AG04450 (cell line): ENCODE results near the gene KRT6B. TPM values are rescaled to one million over a fixed set of nuclear protein-coding genes. Genes with fewer than 3 reads are reported as not detected.

Experiments
- CTCF ChIA-PET: fragments of 300-600, 350-600 bp; formaldehyde crosslinking; extraction: SDS; loops from one replicate; lab custom pipeline; 2022; ENCODE audit warnings: antibody characterized with exemption, inconsistent platforms; lab: Charles Lee
- POLR2A ChIA-PET: fragments of 350-600 bp; formaldehyde crosslinking; extraction: SDS; loops from one replicate; lab custom pipeline; 2021; ENCODE audit warnings: antibody characterized with exemption, inconsistent platforms; lab: Yijun Ruan, JAX
- DNase-seq: peaks from one replicate; pipeline ENCODE4 v3.0.0-alpha.2; 2011; ENCODE audit warnings: low read depth, low spot score
- H3K27ac ChIP-seq: one replicate; pipeline ENCODE4 v1.5.1; 2012; ENCODE audit warnings: low read depth, low read length, control low read depth
- H3K27me3 ChIP-seq: one replicate; pipeline ENCODE4 v1.6.0; 2012; ENCODE audit warnings: low read length; ENCODE audit not compliant: control insufficient read depth, insufficient read depth
- H3K4me3 ChIP-seq: 2 replicates; pipeline ENCODE4 v1.5.1; 2011; ENCODE audit warnings: mild to moderate bottlenecking, low read depth, low read length, control low read depth
- H3K9me3 ChIP-seq: 2 replicates; pipeline ENCODE4 v1.5.1; 2012; ENCODE audit warnings: low read length; ENCODE audit not compliant: control insufficient read depth, insufficient read depth
- polyA plus RNA-seq: library from polyadenylated mRNA; depleted of rRNA; stranded (reverse); fragments of >200 nt; gene quantifications from 2 replicates; pipeline ENCODE4 v1.2.3, GENCODE V29; 2011
- TF ChIP-seq, protein P1 (sequence below): IDR thresholded peaks from 2 replicates; pipeline ENCODE4 v1.5.1; 2011; ENCODE audit warnings: low read depth, low read length, control low read depth, inconsistent platforms

KRT6B gene
- polyA plus RNA-seq, 1 experiment = not detected

- ChIA-PET CTCF (no interaction called here), POLR2A (no interaction called here)
- no peak for DNase-seq
- no peak overlapping the region for H3K27ac ChIP-seq
- H3K9me3 ChIP-seq = no peaks in the 10 kb centered on the region
- no peaks in the 10 kb centered on the region for H3K27me3 ChIP-seq
- TF ChIP-seq, protein P1, sequence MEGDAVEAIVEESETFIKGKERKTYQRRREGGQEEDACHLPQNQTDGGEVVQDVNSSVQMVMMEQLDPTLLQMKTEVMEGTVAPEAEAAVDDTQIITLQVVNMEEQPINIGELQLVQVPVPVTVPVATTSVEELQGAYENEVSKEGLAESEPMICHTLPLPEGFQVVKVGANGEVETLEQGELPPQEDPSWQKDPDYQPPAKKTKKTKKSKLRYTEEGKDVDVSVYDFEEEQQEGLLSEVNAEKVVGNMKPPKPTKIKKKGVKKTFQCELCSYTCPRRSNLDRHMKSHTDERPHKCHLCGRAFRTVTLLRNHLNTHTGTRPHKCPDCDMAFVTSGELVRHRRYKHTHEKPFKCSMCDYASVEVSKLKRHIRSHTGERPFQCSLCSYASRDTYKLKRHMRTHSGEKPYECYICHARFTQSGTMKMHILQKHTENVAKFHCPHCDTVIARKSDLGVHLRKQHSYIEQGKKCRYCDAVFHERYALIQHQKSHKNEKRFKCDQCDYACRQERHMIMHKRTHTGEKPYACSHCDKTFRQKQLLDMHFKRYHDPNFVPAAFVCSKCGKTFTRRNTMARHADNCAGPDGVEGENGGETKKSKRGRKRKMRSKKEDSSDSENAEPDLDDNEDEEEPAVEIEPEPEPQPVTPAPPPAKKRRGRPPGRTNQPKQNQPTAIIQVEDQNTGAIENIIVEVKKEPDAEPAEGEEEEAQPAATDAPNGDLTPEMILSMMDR = no peak
- H3K4me3 ChIP-seq = no peak overlapping the region
Observed at GRCh38 chr12:52487211-52487610, 35.3 kb upstream of the KRT6B start.

- H3K9me3 ChIP-seq = no peaks in the 10 kb centered on the region
- CTCF ChIA-PET = no interaction called here
- POLR2A ChIA-PET = no interaction called here
- TF ChIP-seq, protein P1 = no peak
- no peak overlapping the region for H3K4me3 ChIP-seq
- H3K27ac ChIP-seq = no peak overlapping the region
- DNase-seq = no peak
- no peaks in the 10 kb centered on the region for H3K27me3 ChIP-seq
Observed at GRCh38 chr12:52486166-52487105, 34.5 kb upstream of the KRT6B start.

GRCh38 chr12:52480073-52480472, 28.1 kb upstream of the KRT6B start:
- Histone ChIP-seq H3K4me3 (no peak overlapping the region), H3K27me3 (peaks cover 7% of the 10 kb centered on the region), H3K9me3 (no peaks in the 10 kb centered on the region), H3K27ac (no peak overlapping the region)
- TF ChIP-seq, protein P1 = no peak
- POLR2A ChIA-PET = no interaction called here
- no peak for DNase-seq
- CTCF ChIA-PET = no interaction called here

- Histone ChIP-seq H3K4me3 (no peak overlapping the region), H3K27me3 (peaks cover 8% of the 10 kb centered on the region), H3K9me3 (no peaks in the 10 kb centered on the region), H3K27ac (no peak overlapping the region)
- POLR2A ChIA-PET = no interaction called here
- TF ChIP-seq, protein P1 = no peak
- DNase-seq = no peak
- CTCF ChIA-PET = interaction anchor here (0.8 kb wide), 1 partner anchor 503 kb away, joined by 3 read pairs; no protein-coding TSS in a partner anchor
Observed at GRCh38 chr12:52477651-52478050, 25.7 kb upstream of the KRT6B start.

GRCh38 chr12:52474212-52474611, 22.3 kb upstream of the KRT6B start:
- no peak for DNase-seq
- TF ChIP-seq, protein P1 = no peak
- POLR2A ChIA-PET = no interaction called here
- Histone ChIP-seq H3K4me3 (no peak overlapping the region), H3K9me3 (no peaks in the 10 kb centered on the region), H3K27ac (no peak overlapping the region), H3K27me3 (peaks cover 9% of the 10 kb centered on the region)
- CTCF ChIA-PET = no interaction called here
